ENCODE data around the gene POMT1.

GRCh38 chr9:131517761-131518190, 15.1 kb downstream of the POMT1 start:
- no peak for TF ChIP-seq CTCF (conservative IDR thresholded peaks at IDR 0.05; ENCODE audit: low read length)
- no peak for TF ChIP-seq EZH2phosphoT487 (IDR thresholded peaks at IDR 0.05; ENCODE audit: borderline replicate concordance, low read depth, low read length)
